ENCODE results near the gene ABI1.

The ABI1 gene

DNA sequence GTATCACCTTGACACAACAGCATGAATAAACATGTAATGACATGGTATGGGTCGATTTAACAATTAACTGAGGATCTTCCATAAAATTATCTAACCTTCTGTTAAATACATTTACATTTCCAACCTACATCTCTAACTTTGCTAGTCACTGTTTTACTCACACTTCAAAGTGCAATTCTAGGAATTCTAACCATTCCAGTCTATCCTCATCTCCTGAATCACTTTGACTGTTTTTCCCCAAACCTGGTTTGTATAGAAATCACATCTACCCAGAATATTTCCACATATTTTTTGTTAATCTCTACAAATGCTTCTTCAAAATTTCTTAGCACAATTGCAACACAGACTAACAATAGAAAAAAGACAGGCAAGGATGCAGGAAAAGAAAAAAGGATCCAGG, 6.2 kb downstream of the ABI1 start:
- DNase-seq (ENCODE audit: low spot score): no peak

DNA sequence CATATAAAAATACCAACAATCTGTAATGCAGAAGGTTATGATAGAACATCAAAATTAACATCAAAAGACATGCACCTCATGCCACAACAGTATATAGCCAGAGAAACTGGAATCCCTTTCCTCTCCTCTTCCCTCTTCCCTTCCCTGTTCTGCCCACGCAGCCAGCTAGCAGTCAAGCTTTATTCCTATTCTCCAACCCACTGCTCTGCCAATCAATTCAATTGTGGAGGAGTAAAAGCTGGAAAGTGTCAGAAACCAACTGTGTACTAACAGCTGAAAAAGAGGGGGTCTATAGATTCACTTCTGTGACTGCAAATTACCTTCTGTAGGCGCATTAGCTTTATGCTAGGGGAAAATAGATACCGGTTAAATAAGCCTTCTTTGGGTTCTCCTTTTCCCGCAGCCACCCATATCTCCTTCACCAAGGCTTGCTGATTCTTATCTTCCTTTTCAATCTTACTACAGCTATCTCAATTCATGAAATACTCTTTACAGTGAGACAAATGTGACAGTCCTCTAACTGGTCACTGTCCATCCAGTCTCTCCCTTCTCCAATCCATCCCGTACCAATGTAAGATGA, 16.3 kb downstream of the ABI1 start:
- no peak for DNase-seq (ENCODE audit: low spot score)

DNA sequence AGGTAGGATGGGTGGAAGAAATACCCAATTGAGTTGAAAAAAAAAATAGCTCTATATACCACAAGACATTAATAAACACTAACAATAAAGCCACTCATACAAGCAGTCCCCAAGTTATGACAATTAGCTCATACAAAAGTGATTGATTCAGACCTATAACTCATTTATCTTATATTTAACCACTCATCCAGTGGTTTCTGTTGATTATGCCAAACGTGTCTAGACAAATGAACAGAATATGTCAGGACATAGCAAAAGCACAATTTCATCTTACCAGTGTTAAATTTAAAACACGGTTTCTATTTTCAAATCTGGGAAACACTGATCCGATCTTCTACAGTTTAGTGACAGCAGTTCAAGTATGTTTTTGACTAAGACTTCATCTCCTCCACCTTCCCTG, 17.0 kb downstream of the ABI1 start:
- DNase-seq (ENCODE audit: low spot score): no peak

DNA sequence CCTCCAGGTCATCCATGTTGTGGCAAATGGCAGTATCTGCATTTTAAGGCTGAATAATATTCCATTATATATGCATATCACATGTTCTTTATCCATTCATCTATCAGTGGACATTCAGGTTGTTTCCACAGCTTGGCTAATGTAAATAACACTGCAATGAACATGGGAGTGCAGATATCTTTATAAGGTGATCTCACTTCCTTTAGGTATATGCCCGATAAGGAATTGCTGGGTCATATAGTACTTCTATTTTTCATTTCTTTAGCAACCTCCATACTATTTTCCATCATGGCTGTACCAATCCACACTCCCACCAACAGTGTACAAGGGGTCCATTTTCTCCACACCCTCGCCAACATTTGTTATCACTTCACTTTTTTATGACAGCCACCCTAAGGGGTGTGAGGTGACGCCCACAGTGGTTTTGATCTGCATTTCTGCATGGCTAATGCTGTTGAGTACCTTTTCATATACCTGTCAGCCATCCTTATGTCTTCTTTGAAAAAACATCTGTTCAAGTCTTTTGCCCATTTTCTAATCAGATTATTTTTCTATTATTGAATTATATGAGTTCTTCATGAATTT, 18.9 kb downstream of the ABI1 start:
- no peak for DNase-seq (ENCODE audit: low spot score)

DNA sequence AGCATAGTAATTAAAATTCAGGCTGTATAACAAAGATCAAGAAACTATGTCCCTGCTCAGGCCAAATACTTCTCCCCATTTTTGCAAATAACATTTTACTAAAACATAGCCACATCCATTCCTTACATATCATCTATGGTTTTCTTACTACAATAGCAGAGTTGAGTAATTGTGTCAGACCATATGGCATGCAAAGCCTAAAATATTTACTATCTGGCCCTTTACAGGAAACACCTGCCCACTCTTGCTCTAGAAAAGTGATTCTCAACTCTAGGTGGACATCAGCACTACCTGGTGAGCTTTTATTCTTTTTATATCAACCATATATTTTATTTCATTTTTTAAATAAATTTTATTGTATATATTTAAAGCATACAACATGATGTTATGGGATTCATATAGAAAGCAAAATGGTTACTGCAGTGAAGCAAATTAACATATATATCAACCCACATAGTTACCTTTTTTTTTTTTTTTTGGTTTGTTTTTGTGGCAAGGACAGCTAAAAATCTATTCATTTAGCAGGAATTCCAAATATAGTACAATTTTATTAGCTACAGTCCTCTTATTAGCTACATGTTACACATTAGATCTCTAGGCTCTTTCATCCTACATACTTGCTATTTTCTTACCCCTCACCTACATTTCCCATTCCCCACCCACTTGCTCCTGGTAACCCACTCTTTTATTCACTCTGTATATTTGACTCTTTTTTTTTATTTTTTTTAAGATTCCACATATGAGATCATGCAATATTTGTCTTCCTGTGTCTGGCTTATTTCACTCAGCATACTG, 19.6 kb downstream of the ABI1 start:
- no peak for DNase-seq (ENCODE audit: low spot score)

DNA sequence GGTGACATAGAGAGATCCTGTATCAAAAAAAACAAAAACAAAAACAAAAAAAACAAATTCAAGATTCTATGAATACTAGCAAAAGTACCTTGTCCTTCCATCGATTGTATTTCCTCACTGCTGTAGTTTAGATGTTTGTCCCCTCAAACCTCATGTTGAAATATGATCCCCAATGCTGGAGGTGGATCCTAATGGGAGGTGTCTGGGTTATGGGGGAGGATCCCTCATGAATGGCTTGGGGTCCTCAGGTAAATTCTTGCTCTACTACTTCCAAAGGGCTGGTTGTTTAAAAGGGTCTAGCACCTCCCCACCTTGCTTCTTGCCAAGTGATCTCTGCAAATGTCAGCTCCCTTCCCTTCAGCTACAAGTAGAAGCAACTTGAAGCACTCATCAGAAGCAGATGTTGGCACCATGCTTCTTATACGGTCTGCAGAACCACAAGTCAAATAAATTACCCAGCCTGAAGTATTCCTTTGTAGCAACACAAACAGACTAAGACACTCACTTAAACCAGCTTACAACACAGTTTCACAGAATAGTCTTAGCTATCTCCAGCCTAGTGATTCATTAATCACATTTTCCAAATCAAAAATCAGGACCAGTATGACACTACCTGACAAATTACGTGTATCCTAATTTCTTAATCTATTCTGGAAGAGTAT, 20.7 kb downstream of the ABI1 start:
- no peak for DNase-seq (ENCODE audit: low spot score)

DNA sequence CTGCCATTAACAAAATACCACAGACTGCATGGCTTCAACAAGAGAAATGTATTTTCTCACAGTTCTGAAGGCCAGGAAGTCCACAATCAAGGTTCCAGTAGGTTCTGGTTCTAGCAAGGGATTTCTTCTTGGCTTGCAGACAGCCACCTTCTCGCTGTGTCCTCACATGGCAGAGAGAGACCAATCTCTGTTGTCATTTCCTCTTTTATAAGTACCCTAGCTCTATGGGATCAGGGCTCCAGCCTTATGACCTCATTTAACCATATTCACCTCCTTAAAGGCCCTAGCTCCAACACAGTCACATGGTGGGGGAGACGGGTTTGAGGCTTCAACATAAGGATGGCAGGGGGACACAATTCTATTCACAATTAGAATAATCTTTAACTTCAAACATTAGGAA, 23.6 kb downstream of the ABI1 start:
- DNase-seq (ENCODE audit: low spot score): no peak

DNA sequence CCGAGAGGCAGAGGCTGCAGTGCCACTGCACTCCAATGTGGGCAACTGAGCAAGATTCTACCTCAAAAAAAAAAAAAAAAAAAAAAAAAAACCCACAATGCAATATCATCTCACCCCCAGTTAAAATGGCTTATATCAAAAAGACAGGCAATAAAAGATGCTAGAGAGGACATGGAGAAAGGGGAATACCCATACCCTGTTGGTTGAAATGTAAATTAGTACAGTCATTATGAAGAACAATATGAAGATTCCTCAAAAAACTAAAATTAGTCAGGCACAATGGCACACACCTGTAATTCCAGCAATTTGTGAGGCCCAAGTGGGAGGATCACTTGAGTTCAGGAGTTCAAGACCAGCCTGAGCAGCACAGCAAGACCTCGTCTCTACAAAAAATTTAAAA, 25.7 kb downstream of the ABI1 start:
- DNase-seq (ENCODE audit: low spot score): no peak

DNA sequence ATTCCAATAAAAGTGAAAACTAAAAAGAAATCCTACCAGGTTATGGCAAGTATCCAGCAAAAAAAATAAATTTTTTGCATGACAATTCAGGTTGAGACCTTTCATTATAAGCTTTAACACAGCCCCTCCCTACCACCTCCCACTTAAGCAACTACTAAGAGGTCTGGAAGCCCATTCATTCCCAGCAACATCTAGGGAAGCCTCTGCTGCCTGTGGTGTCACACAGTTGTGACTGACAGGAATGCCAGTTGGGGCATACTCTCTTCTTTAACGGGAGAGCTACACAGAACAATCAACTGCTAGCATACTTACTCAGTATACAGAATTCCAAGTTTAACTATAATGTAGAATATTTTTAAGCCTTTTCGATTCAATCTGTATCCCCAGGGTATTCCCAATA, 27.8 kb downstream of the ABI1 start:
- DNase-seq (ENCODE audit: low spot score): no peak

DNA sequence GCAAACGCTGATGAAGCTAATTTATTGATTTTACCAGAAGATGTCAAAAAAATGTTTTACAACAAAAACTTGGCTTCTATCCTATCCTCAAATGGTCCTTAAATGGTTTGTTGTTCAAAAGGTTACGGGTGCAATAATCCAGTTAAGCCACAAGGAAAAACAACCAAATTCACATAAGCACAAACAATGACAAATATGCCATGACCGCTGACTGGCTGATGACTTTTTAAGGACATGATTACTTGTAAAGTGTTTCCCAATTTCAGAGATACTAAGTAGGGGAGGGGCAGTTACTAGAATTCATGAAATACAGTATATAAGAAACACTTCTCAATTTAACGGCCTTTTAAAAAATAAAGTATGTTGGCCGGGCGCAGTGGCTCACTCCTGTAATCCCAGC, 28.8 kb downstream of the ABI1 start:
- DNase-seq (ENCODE audit: low spot score): no peak

DNA sequence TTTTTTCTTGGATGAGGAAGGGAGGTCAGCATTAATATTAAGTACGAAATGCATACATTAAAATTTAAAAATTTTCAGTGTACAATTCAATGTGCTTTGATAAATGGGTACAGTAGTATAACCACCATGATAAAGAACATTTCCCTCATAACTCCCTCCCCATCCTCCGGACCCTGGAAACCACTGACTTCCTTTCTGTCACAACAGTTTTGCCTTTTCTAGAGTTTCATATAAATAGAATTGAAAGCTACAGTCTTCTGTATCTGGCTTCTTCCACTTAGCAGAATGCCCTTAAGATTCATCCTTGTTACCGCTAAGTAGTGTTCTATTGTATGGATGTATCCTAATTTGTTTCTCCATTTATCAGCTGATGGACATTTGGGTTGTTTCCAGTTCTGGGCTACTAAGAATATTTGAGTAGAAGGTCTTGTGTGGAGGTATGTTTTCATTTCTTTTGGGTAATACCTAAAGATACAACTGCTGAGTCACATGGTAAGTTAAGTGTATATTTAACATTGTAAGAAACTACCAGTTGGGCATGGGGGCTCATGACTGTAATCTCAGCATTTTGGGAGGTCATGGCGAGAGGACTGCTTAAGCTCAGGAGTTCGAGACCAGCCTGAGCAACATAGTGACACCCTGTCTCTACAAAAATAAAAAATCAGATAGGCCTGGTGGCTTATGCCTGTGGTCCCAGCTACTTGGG, 30.8 kb downstream of the ABI1 start:
- no peak for DNase-seq (ENCODE audit: low spot score)

DNA sequence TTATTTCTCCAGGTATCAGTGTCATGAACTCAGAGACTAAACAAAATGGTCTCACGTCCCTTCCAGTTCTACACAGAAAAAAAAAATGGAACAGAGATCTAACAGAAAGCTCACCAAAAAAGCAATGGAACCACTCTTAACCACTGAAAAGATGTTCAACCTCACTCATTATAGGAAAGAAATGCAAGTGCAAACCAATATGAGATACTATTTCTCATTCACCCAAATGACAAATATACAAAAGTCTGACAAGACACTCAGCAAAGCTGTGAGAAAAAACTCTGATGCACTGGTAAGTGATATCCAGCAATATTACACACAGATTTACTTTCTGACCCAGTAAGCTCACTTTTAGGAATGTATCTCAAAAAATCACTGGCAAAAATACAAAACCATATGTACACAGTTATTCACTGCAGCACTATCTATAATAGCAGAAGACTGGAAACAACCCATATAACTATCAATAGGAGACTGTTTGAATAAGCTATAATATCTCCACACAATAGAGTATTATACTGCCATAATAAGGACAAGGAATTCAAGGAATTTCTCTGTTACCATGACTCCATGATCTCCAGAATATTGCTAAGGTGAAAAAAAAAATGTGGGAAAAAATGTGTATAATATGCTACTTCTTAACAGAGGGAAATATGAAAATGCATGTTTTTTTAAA, 36.6 kb downstream of the ABI1 start:
- DNase-seq (ENCODE audit: low spot score): no peak

DNA sequence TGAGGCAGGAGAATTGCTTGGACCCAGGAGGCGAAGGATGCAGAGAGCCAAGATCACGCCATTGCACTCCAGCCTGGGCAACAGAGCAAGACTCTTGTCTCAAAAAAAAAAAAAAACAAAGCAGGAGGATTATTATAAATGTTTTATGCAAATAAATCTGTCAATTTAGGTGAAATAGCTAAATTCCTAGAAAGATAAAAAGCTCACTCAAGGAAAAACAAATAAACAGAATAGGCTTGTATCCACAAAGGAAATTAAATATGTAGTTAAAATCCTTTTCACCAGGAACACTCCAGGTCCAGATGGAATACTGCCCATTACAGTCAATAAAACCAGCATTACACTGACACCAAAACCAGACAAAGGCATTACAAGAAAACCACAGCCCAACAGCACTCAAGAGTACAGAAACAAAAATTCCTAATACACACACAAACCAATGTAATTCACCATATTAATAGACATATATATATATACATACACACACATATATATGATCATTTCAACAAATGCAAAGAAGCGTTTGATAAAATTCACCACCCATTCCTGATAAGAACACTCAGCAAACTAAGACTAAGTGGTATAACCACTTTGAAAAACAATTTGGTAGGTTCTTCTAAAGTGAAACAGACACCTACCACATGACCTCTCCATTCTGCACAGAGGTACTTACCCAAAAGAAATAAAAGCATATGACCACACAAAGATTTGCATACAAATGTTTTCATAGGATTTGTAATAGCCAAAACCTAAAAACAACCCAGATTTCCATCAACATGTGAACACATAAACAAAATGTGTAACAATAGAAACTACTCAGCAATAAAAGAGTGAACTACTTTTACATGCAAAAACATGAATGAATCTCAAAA, 38.8 kb downstream of the ABI1 start:
- no peak for DNase-seq (ENCODE audit: low spot score)

DNA sequence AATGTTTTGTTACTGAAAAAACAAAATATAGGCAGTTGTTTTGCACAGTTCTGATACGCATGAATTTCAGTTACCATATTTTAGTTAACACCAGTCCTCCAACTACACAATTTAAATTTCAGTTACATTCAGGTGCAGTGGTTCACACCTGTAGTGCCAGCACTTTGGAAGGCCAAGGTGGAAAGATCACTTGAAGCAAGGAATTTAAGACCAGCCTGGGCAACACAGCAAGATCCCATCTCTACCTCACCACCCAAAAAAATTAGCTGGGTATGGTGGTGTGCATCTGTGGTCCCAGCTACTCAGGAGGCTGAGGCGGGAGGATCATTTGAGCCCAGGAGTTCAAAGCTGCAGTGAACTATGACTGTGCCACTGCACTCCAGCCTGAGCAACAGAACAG, 45.3 kb downstream of the ABI1 start:
- no peak for DNase-seq (ENCODE audit: low spot score)

DNA sequence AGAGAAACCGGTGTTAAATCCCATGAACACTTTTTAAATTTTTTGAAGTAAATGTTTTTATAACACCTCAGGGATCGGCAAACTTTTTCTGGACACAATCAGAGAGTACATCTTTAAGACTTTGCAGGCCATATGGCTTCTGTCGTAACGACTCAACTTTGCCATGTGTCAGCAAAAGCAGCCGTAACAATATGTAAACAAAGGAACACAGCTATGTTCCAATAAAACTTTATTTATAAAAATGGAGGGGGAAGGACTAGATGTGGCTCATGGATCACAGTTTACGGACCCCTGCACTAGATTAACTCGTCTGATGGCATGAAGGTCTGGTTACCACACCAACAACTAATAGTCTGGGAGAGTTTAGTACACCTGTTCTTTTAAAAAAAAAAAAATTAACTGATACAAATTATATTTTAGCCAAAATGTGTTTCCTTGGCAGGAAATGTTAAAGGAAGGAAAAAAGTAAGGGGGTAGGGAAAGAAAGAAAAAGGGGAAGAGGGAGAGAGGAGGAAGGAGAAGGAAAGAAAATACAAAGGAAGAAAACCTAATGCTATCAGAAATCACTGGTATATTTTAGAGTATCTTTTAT, 50.2 kb downstream of the ABI1 start:
- DNase-seq (ENCODE audit: low spot score): no peak

DNA sequence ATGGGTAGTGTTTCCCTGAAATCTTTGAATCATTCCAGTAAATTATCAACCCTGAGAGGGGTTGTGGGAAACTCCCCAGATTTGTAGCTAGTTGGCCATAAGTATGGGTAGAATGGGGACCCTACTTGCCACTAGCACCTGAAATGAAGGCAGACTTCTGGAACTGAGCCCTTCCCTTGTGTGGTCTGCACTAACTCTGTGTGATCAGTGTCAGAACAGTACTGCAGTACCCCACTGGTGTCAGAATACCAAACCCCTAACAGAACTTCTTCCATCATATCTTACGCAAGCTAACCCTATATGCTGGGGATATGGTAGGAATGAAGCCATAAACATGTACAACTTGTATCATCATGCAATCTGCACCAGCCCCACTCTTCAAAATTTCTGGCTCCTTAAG, 50.8 kb downstream of the ABI1 start:
- DNase-seq (ENCODE audit: low spot score): no peak

DNA sequence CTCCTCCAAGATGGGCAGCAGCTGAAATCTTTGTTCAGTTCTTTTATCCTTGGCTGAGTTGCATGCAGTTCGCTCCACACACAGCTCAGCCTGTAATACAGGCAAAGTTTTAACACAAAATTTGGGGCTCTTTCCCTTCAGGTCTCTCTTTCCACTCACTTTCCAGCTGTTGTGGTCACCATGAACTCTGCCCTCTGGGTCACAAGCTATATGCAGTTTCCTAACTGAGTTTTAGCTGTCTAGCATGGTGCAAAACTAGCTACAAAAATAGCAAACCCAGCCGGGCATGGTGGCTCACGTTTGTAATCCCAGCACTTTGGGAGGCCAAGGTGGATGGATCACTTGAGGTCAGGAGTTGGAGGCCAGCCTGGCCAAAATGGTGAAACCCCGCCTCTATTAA, 53.2 kb downstream of the ABI1 start:
- no peak for DNase-seq (ENCODE audit: low spot score)

DNA sequence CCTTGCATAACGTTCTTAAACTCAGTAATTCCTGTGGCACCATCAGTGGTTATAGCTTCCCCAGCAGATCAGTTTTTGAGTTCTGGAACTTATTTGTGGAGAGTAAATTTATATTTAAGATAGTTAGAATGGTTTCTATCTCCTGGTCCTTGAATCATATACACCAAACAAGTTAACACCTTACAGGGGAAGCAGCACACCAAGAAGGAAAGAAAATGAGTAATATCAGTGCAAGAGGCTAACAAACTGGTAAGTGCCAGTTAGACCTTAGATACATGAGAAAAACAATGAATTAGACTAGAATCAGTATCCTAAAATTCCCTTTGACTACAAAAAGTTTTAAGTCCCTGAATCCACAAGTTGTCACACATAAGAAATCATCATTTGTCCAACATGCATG, 54.2 kb downstream of the ABI1 start:
- DNase-seq (ENCODE audit: low spot score): no peak

DNA sequence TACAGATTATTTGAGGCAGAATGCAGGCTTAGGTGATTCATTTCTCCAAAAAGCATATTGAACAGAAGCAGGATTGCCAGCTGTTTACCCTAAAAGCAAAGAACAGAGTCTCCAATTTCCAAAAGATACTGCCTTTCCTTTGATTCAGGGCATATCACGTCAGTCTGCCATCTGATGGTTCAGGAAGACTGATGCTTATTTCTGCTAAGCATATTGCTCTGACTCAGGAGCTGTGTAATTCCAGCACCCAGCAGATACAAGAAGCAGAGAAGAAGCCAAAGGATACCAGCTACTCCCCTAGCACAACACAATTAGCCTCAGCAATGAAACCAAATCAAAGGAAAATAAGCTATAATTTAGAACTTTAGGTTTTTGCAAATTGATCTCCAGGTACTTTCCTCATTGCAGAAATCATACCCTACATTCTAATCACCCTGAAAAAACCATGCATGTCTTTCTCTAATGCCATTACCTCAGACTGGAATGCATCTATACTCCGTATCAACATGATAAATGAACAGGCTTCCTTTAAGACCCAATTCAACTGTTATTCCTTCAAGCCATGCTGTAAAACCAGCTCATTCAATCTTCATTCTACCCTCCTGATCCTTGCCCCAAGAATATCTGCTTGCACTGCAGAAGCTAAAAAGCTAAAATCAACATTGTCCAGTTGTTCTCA, 55.1 kb downstream of the ABI1 start:
- no peak for DNase-seq (ENCODE audit: low spot score)

Data from left forelimb (tissue), 1 donor.